DND-41 (cell line): ENCODE data around the gene PZP.

Experiments
- ATAC-seq: fragments of 200-7000 bp; cut with Tn5 transposase; 3 replicates; pipeline ENCODE4 v1.9.1; 2021; ENCODE audit warnings: low read depth; ENCODE audit not compliant: insufficient read depth
- DNase-seq: peaks from one replicate; pipeline ENCODE4 v3.0.0-alpha.2; 2020
- H2AFZ ChIP-seq: 2 replicates; pipeline ENCODE4 v1.6.0; 2012; ENCODE audit warnings: low read depth, low read length
- H3K27ac ChIP-seq: 2 replicates; pipeline ENCODE4 v1.5.1; 2012; ENCODE audit warnings: low read length, inconsistent platforms
- H3K27me3 ChIP-seq: fragments of 200-600 bp; sonication (generic); 2 replicates; pipeline ENCODE4 v1.6.0; 2012; ENCODE audit warnings: low read length, mild to moderate bottlenecking, inconsistent platforms; ENCODE audit not compliant: insufficient read depth, poor library complexity
- H3K36me3 ChIP-seq: 2 replicates; pipeline ENCODE4 v1.5.1; 2012; ENCODE audit warnings: low read length, inconsistent platforms; ENCODE audit not compliant: insufficient read depth
- H3K4me1 ChIP-seq: 2 replicates; pipeline ENCODE4 v1.5.1; 2012; ENCODE audit warnings: mild to moderate bottlenecking, low read length; ENCODE audit not compliant: insufficient read depth
- H3K4me2 ChIP-seq: 2 replicates; pipeline ENCODE4 v1.6.0; 2012; ENCODE audit warnings: mild to moderate bottlenecking, moderate library complexity, low read length, inconsistent platforms; ENCODE audit not compliant: insufficient read depth
- H3K4me3 ChIP-seq, 2 experiments: fragments of 200-600 bp in 1 of 2; shearing (Covaris generic) in 1 of 2; 2 replicates each; pipeline ENCODE4 v1.5.1; 2012 to 2016; ENCODE audit warnings: inconsistent platforms in 2 of 2, low read length in 2 of 2, mild to moderate bottlenecking in 2 of 2, low read depth in 1 of 2, moderate library complexity in 1 of 2
- H3K79me2 ChIP-seq: 2 replicates; pipeline ENCODE4 v1.6.0; 2012; ENCODE audit warnings: low read length, inconsistent platforms; ENCODE audit not compliant: insufficient read depth
- H3K9ac ChIP-seq: 2 replicates; pipeline ENCODE4 v1.6.0; 2012; ENCODE audit warnings: low read depth, mild to moderate bottlenecking, inconsistent platforms, low read length, moderate library complexity
- H3K9me3 ChIP-seq: 2 replicates; pipeline ENCODE4 v1.5.1; 2012; ENCODE audit warnings: low read length, moderate library complexity, mild to moderate bottlenecking, inconsistent platforms; ENCODE audit not compliant: insufficient read depth, severe bottlenecking
- H4K20me1 ChIP-seq: 2 replicates; pipeline ENCODE4 v1.6.0; 2012; ENCODE audit warnings: low read length; ENCODE audit not compliant: insufficient read depth
- EZH2 ChIP-seq: IDR thresholded peaks from 3 replicates; pipeline ENCODE4 v1.6.1; 2012; ENCODE audit warnings: borderline replicate concordance, low read depth, mild to moderate bottlenecking, moderate library complexity, low read length, inconsistent platforms; ENCODE audit not compliant: severe bottlenecking
- TF ChIP-seq, protein P1 (sequence below): IDR thresholded peaks from 2 replicates; pipeline ENCODE4 v1.5.1; 2012; ENCODE audit warnings: borderline replicate concordance, low read length, moderate library complexity, mild to moderate bottlenecking; ENCODE audit not compliant: poor library complexity, severe bottlenecking; ENCODE audit errors: extremely low read depth

PZP gene

DNA sequence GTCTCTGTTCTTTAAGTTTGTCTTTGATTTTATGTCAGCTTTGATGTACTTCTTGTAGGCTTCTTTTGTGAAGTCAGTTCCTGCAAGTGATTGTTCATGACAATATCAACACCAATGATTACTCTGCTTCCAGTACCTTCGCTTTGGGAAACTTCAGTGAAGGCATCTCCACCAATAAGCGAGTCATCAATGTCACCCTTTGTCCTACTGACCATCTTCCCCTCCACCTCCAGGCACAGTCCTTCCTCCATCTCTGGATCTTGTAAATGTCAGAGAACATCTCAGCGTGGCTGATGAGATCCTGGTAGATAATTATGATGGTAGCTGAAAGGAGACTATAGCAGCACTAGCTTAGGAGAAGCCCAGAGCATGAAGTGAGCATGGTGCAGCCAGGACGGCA lies 52.1 kb downstream of the PZP start:
- Histone ChIP-seq H2AFZ (no peak overlapping the region), H4K20me1 (no peaks in the 10 kb centered on the region), H3K4me2 (no peak overlapping the region), H3K9me3 (no peaks in the 10 kb centered on the region), H3K36me3 (no peaks in the 10 kb centered on the region), H3K79me2 (no peaks in the 10 kb centered on the region), H3K9ac (no peak overlapping the region), H3K4me3 (no peak overlapping the region), H3K27ac (no peak overlapping the region), H3K27me3 (peaks cover 12% of the 10 kb centered on the region), H3K4me1 (no peaks in the 10 kb centered on the region)
- DNase-seq (no peak), ATAC-seq (no peak)
- no peak for TF ChIP-seq EZH2
- TF ChIP-seq, protein P1, sequence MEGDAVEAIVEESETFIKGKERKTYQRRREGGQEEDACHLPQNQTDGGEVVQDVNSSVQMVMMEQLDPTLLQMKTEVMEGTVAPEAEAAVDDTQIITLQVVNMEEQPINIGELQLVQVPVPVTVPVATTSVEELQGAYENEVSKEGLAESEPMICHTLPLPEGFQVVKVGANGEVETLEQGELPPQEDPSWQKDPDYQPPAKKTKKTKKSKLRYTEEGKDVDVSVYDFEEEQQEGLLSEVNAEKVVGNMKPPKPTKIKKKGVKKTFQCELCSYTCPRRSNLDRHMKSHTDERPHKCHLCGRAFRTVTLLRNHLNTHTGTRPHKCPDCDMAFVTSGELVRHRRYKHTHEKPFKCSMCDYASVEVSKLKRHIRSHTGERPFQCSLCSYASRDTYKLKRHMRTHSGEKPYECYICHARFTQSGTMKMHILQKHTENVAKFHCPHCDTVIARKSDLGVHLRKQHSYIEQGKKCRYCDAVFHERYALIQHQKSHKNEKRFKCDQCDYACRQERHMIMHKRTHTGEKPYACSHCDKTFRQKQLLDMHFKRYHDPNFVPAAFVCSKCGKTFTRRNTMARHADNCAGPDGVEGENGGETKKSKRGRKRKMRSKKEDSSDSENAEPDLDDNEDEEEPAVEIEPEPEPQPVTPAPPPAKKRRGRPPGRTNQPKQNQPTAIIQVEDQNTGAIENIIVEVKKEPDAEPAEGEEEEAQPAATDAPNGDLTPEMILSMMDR, result no peak

DNA sequence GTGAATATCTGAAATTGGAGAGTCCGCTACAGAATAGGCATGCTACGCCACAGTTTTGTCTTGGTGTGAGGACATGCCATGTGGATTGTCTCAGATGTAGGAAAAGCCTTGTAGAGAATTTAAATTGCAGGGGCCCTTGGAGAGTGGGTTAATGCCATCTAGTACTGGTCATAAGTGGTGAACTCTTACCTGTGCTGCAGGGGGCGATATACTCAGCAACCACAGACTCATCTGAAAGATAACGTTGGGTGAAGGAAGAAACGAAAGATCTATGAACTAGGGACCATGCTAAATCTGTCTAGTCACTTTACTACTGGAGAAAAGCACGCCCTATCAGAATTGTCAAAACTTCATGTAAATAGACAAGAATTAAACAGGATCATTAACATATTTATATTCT lies 58.8 kb downstream of the PZP start:
- ATAC-seq, result no peak

DNA sequence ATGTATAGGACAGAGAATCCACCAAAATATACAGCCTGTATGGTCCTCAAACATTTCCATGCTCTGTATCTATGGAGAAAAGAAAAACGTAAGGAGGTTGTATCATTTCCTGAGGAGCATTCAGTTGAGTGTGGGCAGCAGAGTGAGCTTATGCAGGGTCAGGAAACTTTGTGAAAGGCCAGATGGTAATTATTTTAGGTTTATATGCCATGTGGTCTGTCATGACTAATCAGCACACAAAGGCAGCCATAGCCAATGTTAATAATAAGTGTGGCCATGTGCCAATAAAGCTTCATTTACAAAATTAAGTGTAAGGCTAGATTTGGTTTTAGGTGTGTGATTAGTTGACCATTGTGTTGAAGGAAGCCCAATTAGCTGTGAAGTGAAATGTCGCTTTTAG lies 59.3 kb downstream of the PZP start:
- H3K79me2 ChIP-seq, result no peaks in the 10 kb centered on the region
- no peaks in the 10 kb centered on the region for H3K36me3 ChIP-seq
- no peak overlapping the region for H3K9ac ChIP-seq
- no peak overlapping the region for H3K4me2 ChIP-seq
- H3K27me3 ChIP-seq, result peaks cover 6% of the 10 kb centered on the region
- DNase-seq, result no peak
- no peaks in the 10 kb centered on the region for H3K9me3 ChIP-seq
- no peak overlapping the region for H3K27ac ChIP-seq
- no peak for ATAC-seq
- no peaks in the 10 kb centered on the region for H3K4me1 ChIP-seq
- no peaks in the 10 kb centered on the region for H4K20me1 ChIP-seq
- no peak overlapping the region for H2AFZ ChIP-seq
- no peak overlapping the region for H3K4me3 ChIP-seq
- no peak for TF ChIP-seq EZH2
- TF ChIP-seq, protein P1, result no peak

More for the DNA sequence above, 58.8 kb downstream of the PZP start:
- Histone ChIP-seq H4K20me1 (no peaks in the 10 kb centered on the region), H3K79me2 (no peaks in the 10 kb centered on the region), H3K27me3 (peaks cover 8% of the 10 kb centered on the region), H3K9ac (no peak overlapping the region), H2AFZ (no peak overlapping the region), H3K4me3 (no peak overlapping the region), H3K4me2 (no peak overlapping the region), H3K4me1 (no peaks in the 10 kb centered on the region), H3K36me3 (no peaks in the 10 kb centered on the region), H3K9me3 (no peaks in the 10 kb centered on the region), H3K27ac (no peak overlapping the region)
- TF ChIP-seq, protein P1, result no peak
- TF ChIP-seq EZH2, result no peak
- DNase-seq, result no peak

DNA sequence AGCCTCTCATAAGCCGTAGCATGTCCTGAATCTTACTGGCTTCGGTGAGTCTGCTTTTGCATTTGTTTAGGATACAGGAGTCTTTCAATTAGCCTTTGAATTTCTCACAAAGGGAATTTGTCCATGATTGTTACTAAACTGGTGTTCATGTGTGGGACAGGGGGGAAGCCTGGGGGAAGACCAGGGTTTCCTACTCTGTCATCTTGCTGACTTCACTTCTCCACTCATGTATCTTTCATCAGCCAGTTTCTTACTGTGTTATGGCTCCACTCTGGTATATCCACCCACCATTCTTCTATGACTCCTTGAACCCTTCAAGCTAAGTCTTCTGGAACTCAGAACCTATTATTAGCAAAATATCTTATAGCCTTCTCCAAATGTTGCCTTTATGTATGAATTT lies 60.7 kb downstream of the PZP start:
- Histone ChIP-seq H4K20me1 (no peaks in the 10 kb centered on the region), H3K4me3 (no peak overlapping the region), H3K4me2 (no peak overlapping the region), H2AFZ (no peak overlapping the region), H3K36me3 (no peaks in the 10 kb centered on the region), H3K9ac (no peak overlapping the region), H3K4me1 (no peaks in the 10 kb centered on the region), H3K79me2 (no peaks in the 10 kb centered on the region), H3K27me3 (peaks cover 6% of the 10 kb centered on the region), H3K27ac (no peak overlapping the region), H3K9me3 (no peaks in the 10 kb centered on the region)
- DNase-seq, result no peak
- TF ChIP-seq EZH2, result no peak
- TF ChIP-seq, protein P1, result no peak
- no peak for ATAC-seq
